ENCODE results near the gene LRMDA. TPM values are rescaled to one million over a fixed set of nuclear protein-coding genes. Genes with fewer than 3 reads are reported as not detected.

LRMDA gene
- total RNA-seq, 1 donor from 2014 or later, result not detected

DNA sequence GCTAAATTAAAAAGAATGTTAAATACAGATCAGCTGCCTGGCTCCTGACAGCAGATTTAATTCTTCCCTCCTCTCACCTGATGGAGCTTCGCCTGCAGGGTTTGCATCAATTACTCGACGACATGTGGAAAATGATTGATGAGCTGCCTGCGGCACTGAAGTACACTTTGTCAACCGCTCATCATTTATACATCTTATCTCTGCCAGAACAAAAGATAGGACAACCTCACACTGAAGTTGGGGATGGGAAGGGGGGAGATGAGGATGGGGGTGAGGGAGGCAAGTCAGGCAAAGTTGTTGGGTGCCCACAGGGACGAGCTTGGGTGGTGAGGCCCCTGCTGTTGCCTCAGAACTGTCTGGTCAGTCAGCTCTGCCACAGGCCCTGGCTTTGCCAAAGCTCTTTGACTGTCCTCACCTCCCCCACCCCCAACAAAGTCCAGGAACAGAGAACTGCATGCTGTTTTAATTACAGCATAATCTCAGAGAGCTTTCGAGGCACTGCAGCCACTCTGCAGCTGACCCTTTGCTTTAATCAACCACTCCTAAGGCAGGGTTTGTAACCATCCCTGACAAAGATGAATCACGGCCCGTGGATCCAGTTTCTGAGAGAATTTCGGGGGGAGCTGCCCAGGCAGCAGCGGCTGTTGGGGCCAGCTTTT is 702.3 kb downstream of the LRMDA start:
- POLR2A ChIA-PET, result no interaction called here
- ATAC-seq (ENCODE audit: low read depth), result no peak
- intact Hi-C loops (cut with micrococcal nuclease), result no loop called here

DNA sequence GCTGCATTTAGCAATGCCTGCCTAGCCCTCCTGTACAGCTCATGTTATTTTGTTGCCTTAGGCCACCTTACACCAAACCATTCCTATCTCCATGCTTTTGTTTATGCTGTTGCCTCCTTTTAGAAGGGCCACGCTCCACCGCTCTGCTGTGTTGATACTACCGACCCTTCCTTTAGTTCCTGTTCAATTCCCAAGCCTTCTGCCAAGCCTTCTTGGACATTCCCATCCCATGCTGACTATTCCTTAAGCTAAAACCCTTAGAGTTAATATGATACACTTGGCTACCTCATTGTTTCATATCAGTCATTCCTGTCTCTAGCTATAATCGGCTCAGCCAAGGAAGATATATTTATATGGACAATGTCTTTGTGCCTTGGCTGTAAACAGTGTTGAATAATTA is 705.5 kb downstream of the LRMDA start:
- Mint-ChIP-seq H3K4me1 (no peaks in the 10 kb centered on the region), H3K9me3 (no peaks in the 10 kb centered on the region), H3K4me3 (no peak overlapping the region), H3K27ac (no peak overlapping the region), H3K27me3 (no peaks in the 10 kb centered on the region), H3K36me3 (ENCODE audit: low read depth) (no peaks in the 10 kb centered on the region)
- CTCF ChIA-PET, result no interaction called here
- POLR2A ChIA-PET, result no interaction called here
- DNase-seq (no peak), ATAC-seq (ENCODE audit: low read depth) (no peak)
- intact Hi-C loops (cut with micrococcal nuclease), result no loop called here
- TF ChIP-seq, protein P1, sequence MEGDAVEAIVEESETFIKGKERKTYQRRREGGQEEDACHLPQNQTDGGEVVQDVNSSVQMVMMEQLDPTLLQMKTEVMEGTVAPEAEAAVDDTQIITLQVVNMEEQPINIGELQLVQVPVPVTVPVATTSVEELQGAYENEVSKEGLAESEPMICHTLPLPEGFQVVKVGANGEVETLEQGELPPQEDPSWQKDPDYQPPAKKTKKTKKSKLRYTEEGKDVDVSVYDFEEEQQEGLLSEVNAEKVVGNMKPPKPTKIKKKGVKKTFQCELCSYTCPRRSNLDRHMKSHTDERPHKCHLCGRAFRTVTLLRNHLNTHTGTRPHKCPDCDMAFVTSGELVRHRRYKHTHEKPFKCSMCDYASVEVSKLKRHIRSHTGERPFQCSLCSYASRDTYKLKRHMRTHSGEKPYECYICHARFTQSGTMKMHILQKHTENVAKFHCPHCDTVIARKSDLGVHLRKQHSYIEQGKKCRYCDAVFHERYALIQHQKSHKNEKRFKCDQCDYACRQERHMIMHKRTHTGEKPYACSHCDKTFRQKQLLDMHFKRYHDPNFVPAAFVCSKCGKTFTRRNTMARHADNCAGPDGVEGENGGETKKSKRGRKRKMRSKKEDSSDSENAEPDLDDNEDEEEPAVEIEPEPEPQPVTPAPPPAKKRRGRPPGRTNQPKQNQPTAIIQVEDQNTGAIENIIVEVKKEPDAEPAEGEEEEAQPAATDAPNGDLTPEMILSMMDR (IDR thresholded peaks at IDR 0.05), result no peak

More for the DNA sequence above, 702.3 kb downstream of the LRMDA start:
- Mint-ChIP-seq H3K27ac (no peak overlapping the region), H3K9me3 (no peaks in the 10 kb centered on the region), H3K27me3 (no peaks in the 10 kb centered on the region), H3K4me3 (no peak overlapping the region), H3K4me1 (no peaks in the 10 kb centered on the region), H3K36me3 (ENCODE audit: low read depth) (no peaks in the 10 kb centered on the region)
- no peak for DNase-seq
- TF ChIP-seq, protein P1 (IDR thresholded peaks at IDR 0.05), result no peak
- CTCF ChIA-PET, result no interaction called here

DNA sequence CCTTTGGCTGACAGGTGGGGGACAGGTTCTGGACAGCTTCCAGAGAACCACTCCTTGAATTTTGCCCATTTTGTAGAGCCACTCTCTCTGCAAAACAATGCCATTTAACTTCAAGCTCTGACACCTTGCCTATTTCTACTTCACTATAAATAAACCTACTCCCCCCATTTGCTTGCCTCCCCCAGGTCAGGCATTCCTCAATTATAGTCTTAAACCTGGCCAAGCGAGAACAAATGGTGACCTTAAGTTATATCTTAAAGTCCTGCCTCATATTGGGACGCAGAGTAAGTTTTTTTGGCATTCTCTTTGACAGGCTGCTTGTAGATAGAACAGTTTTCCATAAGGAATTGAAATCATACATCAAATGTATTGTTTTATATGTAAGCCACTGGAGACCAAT is 706.9 kb downstream of the LRMDA start:
- ATAC-seq (ENCODE audit: low read depth) (no peak), DNase-seq (no peak)
- no peaks in the 10 kb centered on the region for H3K4me1 Mint-ChIP-seq
- H3K27me3 Mint-ChIP-seq, result no peaks in the 10 kb centered on the region
- H3K27ac Mint-ChIP-seq, result no peak overlapping the region
- intact Hi-C loops (cut with micrococcal nuclease), result no loop called here
- no peak overlapping the region for H3K4me3 Mint-ChIP-seq
- TF ChIP-seq, protein P1 (IDR thresholded peaks at IDR 0.05), result no peak
- ChIA-PET POLR2A (no interaction called here), CTCF (no interaction called here)
- no peaks in the 10 kb centered on the region for H3K9me3 Mint-ChIP-seq
- no peaks in the 10 kb centered on the region for H3K36me3 Mint-ChIP-seq (ENCODE audit: low read depth)

DNA sequence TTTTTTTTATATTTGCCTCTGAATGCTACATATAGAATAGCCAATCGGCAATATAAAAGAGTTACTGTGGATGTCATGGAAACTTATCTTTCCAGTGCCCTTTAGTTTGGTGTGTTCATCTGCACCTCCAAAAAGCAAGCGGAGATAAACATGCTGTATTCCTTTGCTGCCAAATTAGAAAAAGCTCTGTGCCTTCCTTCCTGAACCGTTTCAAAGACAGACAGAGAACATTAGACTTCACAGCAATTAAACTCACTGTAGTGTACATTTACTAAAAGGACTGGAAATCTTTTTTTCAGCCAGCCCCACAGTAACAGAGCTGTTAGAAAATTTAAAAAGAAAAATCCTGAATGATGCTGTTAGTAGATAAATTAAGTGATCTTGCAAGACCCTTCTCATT is 707.5 kb downstream of the LRMDA start:
- POLR2A ChIA-PET, result no interaction called here
- Mint-ChIP-seq H3K27ac (no peak overlapping the region), H3K4me1 (no peaks in the 10 kb centered on the region), H3K27me3 (no peaks in the 10 kb centered on the region), H3K36me3 (ENCODE audit: low read depth) (no peaks in the 10 kb centered on the region), H3K4me3 (no peak overlapping the region), H3K9me3 (no peaks in the 10 kb centered on the region)
- ATAC-seq (ENCODE audit: low read depth) (no peak), DNase-seq (no peak)
- intact Hi-C loops (cut with micrococcal nuclease), result no loop called here
- CTCF ChIA-PET, result no interaction called here
- TF ChIP-seq, protein P1 (IDR thresholded peaks at IDR 0.05), result no peak

DNA sequence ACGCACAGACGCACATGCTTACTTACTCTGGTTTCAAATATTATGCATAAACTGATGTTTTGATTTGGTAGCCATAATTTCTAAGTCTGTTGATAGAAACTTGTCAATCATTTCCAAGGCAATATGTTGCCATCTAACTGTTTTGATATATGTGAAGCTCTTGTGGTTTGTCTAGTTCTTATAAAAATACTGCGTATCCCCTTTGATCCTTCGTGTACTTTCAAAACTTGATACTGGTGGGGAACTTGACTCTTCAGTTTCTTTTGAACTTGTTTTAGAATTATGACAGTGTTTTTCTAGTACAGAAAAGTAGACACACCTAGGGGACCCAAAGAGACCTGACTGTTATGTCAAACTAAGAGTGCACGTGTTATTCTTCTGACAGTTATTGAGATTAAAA is 708.0 kb downstream of the LRMDA start:
- DNase-seq (no peak), ATAC-seq (ENCODE audit: low read depth) (no peak)
- H3K27me3 Mint-ChIP-seq, result no peaks in the 10 kb centered on the region
- TF ChIP-seq, protein P1 (IDR thresholded peaks at IDR 0.05), result no peak
- intact Hi-C loops (cut with micrococcal nuclease), result no loop called here
- no peak overlapping the region for H3K27ac Mint-ChIP-seq
- POLR2A ChIA-PET, result no interaction called here
- no peaks in the 10 kb centered on the region for H3K9me3 Mint-ChIP-seq
- no peak overlapping the region for H3K4me3 Mint-ChIP-seq
- H3K36me3 Mint-ChIP-seq (ENCODE audit: low read depth), result no peaks in the 10 kb centered on the region
- H3K4me1 Mint-ChIP-seq, result no peaks in the 10 kb centered on the region
- CTCF ChIA-PET, result no interaction called here

Data from activated B cell treated with CpG ODN at 0.5 μM for 24 hours (primary cell).